ENCODE results near the gene KHDC4.
A peak's percentile ranks its signal among the peaks of the same experiment; 100 is the strongest.
"Not testable (repeated sequence)": the region's sequence is repeated elsewhere in the genome, so short reads cannot be mapped to it uniquely, and the experiment has no call there.

The KHDC4 gene

GRCh38 chr1:155900161-155900560 is 34.1 kb downstream of the KHDC4 start:
- no peak for DNase-seq (ENCODE audit: low spot score)

- DNase-seq (ENCODE audit: low spot score): no peak
Measured at GRCh38 chr1:155899683-155900082, 34.5 kb downstream of the KHDC4 start.

- DNase-seq (ENCODE audit: low spot score): no peak
Measured at GRCh38 chr1:155898888-155899287, 35.3 kb downstream of the KHDC4 start.

GRCh38 chr1:155897746-155898145 is 36.5 kb downstream of the KHDC4 start:
- DNase-seq (ENCODE audit: low spot score): no peak

- not testable (repeated sequence) for DNase-seq (ENCODE audit: low spot score)
Measured at GRCh38 chr1:155896476-155896875, 37.7 kb downstream of the KHDC4 start.

- not testable (repeated sequence) for DNase-seq (ENCODE audit: low spot score)
Measured at GRCh38 chr1:155895617-155896016, 38.6 kb downstream of the KHDC4 start.

GRCh38 chr1:155893389-155894142 is 40.6 kb downstream of the KHDC4 start:
- DNase-seq (ENCODE audit: low spot score): no peak

- DNase-seq (ENCODE audit: low spot score): no peak
Measured at GRCh38 chr1:155892796-155893195, 41.4 kb downstream of the KHDC4 start.

- DNase-seq (ENCODE audit: low spot score): no peak
Measured at GRCh38 chr1:155890251-155890650, 44.0 kb downstream of the KHDC4 start.

GRCh38 chr1:155889566-155889965 is 44.6 kb downstream of the KHDC4 start:
- DNase-seq (ENCODE audit: low spot score): no peak

GRCh38 chr1:155888481-155888880 is 45.7 kb downstream of the KHDC4 start:
- no peak for DNase-seq (ENCODE audit: low spot score)

- no peak for DNase-seq (ENCODE audit: low spot score)
Measured at GRCh38 chr1:155884982-155885381, 49.2 kb downstream of the KHDC4 start.

- DNase-seq (ENCODE audit: low spot score): no peak
Measured at GRCh38 chr1:155884031-155884960, 49.9 kb downstream of the KHDC4 start.

- DNase-seq (ENCODE audit: low spot score): no peak
Measured at GRCh38 chr1:155882766-155883165, 51.4 kb downstream of the KHDC4 start.

GRCh38 chr1:155882235-155882634 is 52.0 kb downstream of the KHDC4 start:
- no peak for DNase-seq (ENCODE audit: low spot score)

- no peak for DNase-seq (ENCODE audit: low spot score)
Measured at GRCh38 chr1:155880950-155881349, 53.3 kb downstream of the KHDC4 start.

GRCh38 chr1:155880251-155880650 is 54.0 kb downstream of the KHDC4 start:
- no peak for DNase-seq (ENCODE audit: low spot score)

- DNase-seq (ENCODE audit: low spot score): no peak
Measured at GRCh38 chr1:155877945-155878344, 56.3 kb downstream of the KHDC4 start.

- DNase-seq (ENCODE audit: low spot score): no peak
Measured at GRCh38 chr1:155873860-155874259, 60.4 kb downstream of the KHDC4 start.

GRCh38 chr1:155872527-155872926 is 61.7 kb downstream of the KHDC4 start:
- DNase-seq (ENCODE audit: low spot score): peak; percentile 85

GRCh38 chr1:155871390-155871789 is 62.8 kb downstream of the KHDC4 start:
- peak; percentile 97 for DNase-seq (ENCODE audit: low spot score)

GRCh38 chr1:155867766-155868165 is 66.4 kb downstream of the KHDC4 start:
- no peak for DNase-seq (ENCODE audit: low spot score)

GRCh38 chr1:155864393-155864792 is 69.8 kb downstream of the KHDC4 start:
- DNase-seq (ENCODE audit: low spot score): no peak

Measured in putamen (tissue), 1 donor.